ENCODE data around the gene RTN1. TPM values are rescaled to one million over a fixed set of nuclear protein-coding genes. Genes with fewer than 3 reads are reported as not detected.

RTN1 gene
- polyA plus RNA-seq, 1 of the 3 experiments (the other 2 are of a cell fraction), result 1.6 TPM

DNA sequence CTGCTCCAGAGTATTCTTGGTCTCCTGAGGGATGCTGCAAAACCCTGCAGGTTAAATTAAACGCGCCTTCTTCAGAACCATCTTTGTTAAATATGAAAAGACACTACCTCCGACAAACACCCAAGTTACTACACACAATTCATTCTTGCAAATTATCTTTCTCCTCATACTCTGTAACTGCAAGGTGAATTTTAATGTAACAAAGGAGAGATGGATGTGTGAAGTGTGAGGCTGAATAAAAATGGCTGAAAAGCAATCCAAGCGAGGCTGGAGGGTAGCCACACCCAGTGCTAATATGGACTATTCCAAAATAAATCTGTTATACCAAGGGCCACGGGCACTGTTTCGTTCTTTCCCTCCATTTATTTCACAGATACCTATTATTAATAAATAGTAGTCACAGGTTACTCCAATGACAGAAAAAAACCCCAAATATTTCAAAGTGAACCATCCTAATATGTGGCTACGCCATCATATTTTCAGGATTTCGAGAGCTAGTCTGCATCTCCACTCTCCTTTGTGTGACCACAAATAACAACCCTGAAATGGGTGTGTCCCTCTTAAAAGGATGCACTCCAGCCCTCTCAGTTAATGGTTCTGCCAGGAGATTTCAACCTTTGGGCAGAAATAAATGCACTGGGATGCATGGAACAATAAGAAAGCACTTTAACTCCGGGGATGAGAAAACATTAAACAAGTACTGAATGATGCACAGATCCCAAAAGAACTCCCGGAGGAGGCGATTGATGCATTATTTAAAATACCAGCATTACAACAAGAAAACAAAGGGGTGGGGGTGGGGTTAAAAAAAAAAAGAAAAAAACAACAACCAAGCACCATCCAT, 240.9 kb downstream of the RTN1 start (continued):
- TF ChIP-seq YY1 (IDR thresholded peaks at IDR 0.05; ENCODE audit: low read depth), result no peak
- no peak for TF ChIP-seq FOXM1 (IDR thresholded peaks at IDR 0.05; ENCODE audit: low read depth)
- TF ChIP-seq TCF12 (IDR thresholded peaks at IDR 0.05), result no peak
- TF ChIP-seq, protein P1, sequence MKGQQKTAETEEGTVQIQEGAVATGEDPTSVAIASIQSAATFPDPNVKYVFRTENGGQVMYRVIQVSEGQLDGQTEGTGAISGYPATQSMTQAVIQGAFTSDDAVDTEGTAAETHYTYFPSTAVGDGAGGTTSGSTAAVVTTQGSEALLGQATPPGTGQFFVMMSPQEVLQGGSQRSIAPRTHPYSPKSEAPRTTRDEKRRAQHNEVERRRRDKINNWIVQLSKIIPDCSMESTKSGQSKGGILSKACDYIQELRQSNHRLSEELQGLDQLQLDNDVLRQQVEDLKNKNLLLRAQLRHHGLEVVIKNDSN (IDR thresholded peaks at IDR 0.05; ENCODE audit: borderline replicate concordance, low read depth), result no peak
- no peak for TF ChIP-seq GABPA (IDR thresholded peaks at IDR 0.05; ENCODE audit: low read depth)
- no peak for TF ChIP-seq FOXJ3 (CRISPR knock-in tag; IDR thresholded peaks at IDR 0.05)
- TF ChIP-seq RAD21 (IDR thresholded peaks at IDR 0.05; ENCODE audit: low read length), result no peak
- TF ChIP-seq SMC3 (IDR thresholded peaks at IDR 0.05; ENCODE audit: low read depth, low read length), result no peak
- no peak for TF ChIP-seq MXI1 (IDR thresholded peaks at IDR 0.05; ENCODE audit: low read depth, low read length)
- no peak for TF ChIP-seq GATA2 (CRISPR knock-in tag; IDR thresholded peaks at IDR 0.05)
- TF ChIP-seq ELF1 (IDR thresholded peaks at IDR 0.05), result no peak

DNA sequence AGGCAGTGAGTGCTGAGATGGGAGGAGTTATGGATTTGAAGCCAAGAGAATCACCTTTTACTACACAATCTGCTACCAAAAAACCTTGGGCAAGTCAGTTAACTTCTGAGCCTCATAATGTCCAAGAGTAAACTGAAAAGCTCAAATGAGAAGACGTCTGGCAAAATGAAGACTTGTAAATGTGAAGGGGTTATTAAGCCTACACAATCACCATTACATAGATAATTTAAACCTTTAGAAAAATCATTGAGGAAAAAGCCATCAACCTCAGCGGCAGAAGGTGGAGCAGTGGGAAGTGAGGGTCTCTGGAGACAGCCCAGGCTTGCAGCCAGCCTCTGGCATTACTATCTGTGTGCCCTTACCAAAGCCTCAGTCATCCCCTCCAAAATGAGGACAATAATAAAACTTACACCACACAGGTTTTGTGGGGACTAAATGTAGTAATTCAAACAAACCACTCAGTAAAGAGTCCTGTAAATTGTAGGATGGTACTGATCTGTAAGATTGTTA, 243.5 kb downstream of the RTN1 start:
- POLR2A ChIA-PET, result no interaction called here
- WGBS (ENCODE audit: low lambda C conversion rate), result 13% methylated on average over 2 of the region's 2 CpGs
- CTCF ChIA-PET, result interaction anchor here (1.5 to 3.8 kb wide), 3 partner anchors 13 to 271 kb away, joined by 3 to 10 read pairs (median 8); partner anchors contain the start of gene CCDC175
- TF ChIP-seq, protein P2, sequence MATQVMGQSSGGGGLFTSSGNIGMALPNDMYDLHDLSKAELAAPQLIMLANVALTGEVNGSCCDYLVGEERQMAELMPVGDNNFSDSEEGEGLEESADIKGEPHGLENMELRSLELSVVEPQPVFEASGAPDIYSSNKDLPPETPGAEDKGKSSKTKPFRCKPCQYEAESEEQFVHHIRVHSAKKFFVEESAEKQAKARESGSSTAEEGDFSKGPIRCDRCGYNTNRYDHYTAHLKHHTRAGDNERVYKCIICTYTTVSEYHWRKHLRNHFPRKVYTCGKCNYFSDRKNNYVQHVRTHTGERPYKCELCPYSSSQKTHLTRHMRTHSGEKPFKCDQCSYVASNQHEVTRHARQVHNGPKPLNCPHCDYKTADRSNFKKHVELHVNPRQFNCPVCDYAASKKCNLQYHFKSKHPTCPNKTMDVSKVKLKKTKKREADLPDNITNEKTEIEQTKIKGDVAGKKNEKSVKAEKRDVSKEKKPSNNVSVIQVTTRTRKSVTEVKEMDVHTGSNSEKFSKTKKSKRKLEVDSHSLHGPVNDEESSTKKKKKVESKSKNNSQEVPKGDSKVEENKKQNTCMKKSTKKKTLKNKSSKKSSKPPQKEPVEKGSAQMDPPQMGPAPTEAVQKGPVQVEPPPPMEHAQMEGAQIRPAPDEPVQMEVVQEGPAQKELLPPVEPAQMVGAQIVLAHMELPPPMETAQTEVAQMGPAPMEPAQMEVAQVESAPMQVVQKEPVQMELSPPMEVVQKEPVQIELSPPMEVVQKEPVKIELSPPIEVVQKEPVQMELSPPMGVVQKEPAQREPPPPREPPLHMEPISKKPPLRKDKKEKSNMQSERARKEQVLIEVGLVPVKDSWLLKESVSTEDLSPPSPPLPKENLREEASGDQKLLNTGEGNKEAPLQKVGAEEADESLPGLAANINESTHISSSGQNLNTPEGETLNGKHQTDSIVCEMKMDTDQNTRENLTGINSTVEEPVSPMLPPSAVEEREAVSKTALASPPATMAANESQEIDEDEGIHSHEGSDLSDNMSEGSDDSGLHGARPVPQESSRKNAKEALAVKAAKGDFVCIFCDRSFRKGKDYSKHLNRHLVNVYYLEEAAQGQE (IDR thresholded peaks at IDR 0.05; ENCODE audit: low read depth, low read length), result no peak
- no peak for TF ChIP-seq RXRA (IDR thresholded peaks at IDR 0.05; ENCODE audit: borderline replicate concordance, low read depth)
- TF ChIP-seq MXI1 (IDR thresholded peaks at IDR 0.05; ENCODE audit: low read depth, low read length), result no peak
- TF ChIP-seq, protein P1 (IDR thresholded peaks at IDR 0.05; ENCODE audit: borderline replicate concordance, low read depth), result no peak
- TF ChIP-seq TEAD4 (IDR thresholded peaks at IDR 0.05; ENCODE audit: borderline replicate concordance, insufficient read depth), result no peak
- no peak for TF ChIP-seq ELF1 (IDR thresholded peaks at IDR 0.05)
- no peak for TF ChIP-seq TCF12 (IDR thresholded peaks at IDR 0.05)
- no peak for TF ChIP-seq FOXM1 (IDR thresholded peaks at IDR 0.05; ENCODE audit: low read depth)
- no peak for TF ChIP-seq EP300 (IDR thresholded peaks at IDR 0.05; ENCODE audit: borderline replicate concordance in 1 of 2, low read depth in 1 of 2, low read length in 1 of 2)
- TF ChIP-seq RCOR1 (IDR thresholded peaks at IDR 0.05; ENCODE audit: low read length), result no peak
- TF ChIP-seq, protein P3, sequence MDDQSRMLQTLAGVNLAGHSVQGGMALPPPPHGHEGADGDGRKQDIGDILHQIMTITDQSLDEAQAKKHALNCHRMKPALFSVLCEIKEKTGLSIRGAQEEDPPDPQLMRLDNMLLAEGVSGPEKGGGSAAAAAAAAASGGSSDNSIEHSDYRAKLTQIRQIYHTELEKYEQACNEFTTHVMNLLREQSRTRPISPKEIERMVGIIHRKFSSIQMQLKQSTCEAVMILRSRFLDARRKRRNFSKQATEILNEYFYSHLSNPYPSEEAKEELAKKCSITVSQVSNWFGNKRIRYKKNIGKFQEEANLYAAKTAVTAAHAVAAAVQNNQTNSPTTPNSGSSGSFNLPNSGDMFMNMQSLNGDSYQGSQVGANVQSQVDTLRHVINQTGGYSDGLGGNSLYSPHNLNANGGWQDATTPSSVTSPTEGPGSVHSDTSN (IDR thresholded peaks at IDR 0.05), result no peak
- no peak for TF ChIP-seq GABPA (IDR thresholded peaks at IDR 0.05; ENCODE audit: low read depth)
- no peak for TF ChIP-seq GATA2 (CRISPR knock-in tag; IDR thresholded peaks at IDR 0.05)
- TF ChIP-seq, protein P4, sequence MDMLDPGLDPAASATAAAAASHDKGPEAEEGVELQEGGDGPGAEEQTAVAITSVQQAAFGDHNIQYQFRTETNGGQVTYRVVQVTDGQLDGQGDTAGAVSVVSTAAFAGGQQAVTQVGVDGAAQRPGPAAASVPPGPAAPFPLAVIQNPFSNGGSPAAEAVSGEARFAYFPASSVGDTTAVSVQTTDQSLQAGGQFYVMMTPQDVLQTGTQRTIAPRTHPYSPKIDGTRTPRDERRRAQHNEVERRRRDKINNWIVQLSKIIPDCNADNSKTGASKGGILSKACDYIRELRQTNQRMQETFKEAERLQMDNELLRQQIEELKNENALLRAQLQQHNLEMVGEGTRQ (IDR thresholded peaks at IDR 0.05; ENCODE audit: borderline replicate concordance, low read depth, low read length), result no peak
- TF ChIP-seq JUND (IDR thresholded peaks at IDR 0.05), result no peak
- no peak for TF ChIP-seq RFX5 (IDR thresholded peaks at IDR 0.05; ENCODE audit: low read length)
- TF ChIP-seq MEF2A (IDR thresholded peaks at IDR 0.05; ENCODE audit: borderline replicate concordance, low read depth), result no peak
- no peak for TF ChIP-seq CHD2 (IDR thresholded peaks at IDR 0.05; ENCODE audit: low read length, partially characterized antibody)

More for the DNA sequence above, 243.5 kb downstream of the RTN1 start:
- Histone ChIP-seq H3K27ac (ENCODE audit: low read depth in 2 of 2, low read length in 1 of 2) (no peak overlapping the region), H3K36me3 (replicated peaks in 1 of 2; ENCODE audit: control insufficient read depth in 1 of 2, insufficient read depth in 2 of 2, low read length in 1 of 2) (no peaks in the 10 kb centered on the region), H3K4me3 (ENCODE audit: low read depth in 2 of 2, low read length in 1 of 2) (no peak overlapping the region), H2AFZ (ENCODE audit: low read depth) (no peak overlapping the region), H3K9me3 (no peaks in the 10 kb centered on the region), H3K9ac (no peak overlapping the region), H3K4me2 (no peak overlapping the region), H3K9me2 (no peaks in the 10 kb centered on the region), H3K4me1 (ENCODE audit: control insufficient read depth in 1 of 2, insufficient read depth in 2 of 2, low read depth in 1 of 2, low read length in 1 of 2) (peaks cover 0 to 7% of the 10 kb centered on the region in 2 experiments; a peak in 3 of 4 replicates), H4K20me1 (ENCODE audit: insufficient read depth) (no peaks in the 10 kb centered on the region), H3K79me2 (ENCODE audit: insufficient read depth) (no peaks in the 10 kb centered on the region), H3K27me3 (ENCODE audit: insufficient read depth) (peaks cover 19% of the 10 kb centered on the region; the same call in 1 of the 2 replicates), H3F3A (replicated peaks; ENCODE audit: insufficient read depth) (no peaks in the 10 kb centered on the region)
- no peak for DNase-seq
